ENCODE results near the gene CAD. TPM values are rescaled to one million over a fixed set of nuclear protein-coding genes. Genes with fewer than 3 reads are reported as not detected.
A peak's percentile ranks its signal among the peaks of the same experiment; 100 is the strongest.

Gene CAD
- total RNA-seq, 4 donors from 2014 or later, result 5.9 to 47.2 (median 31.3) TPM

GRCh38 chr2:27261241-27261925, 44.2 kb downstream of the CAD start:
- TF ChIP-seq, protein P1, sequence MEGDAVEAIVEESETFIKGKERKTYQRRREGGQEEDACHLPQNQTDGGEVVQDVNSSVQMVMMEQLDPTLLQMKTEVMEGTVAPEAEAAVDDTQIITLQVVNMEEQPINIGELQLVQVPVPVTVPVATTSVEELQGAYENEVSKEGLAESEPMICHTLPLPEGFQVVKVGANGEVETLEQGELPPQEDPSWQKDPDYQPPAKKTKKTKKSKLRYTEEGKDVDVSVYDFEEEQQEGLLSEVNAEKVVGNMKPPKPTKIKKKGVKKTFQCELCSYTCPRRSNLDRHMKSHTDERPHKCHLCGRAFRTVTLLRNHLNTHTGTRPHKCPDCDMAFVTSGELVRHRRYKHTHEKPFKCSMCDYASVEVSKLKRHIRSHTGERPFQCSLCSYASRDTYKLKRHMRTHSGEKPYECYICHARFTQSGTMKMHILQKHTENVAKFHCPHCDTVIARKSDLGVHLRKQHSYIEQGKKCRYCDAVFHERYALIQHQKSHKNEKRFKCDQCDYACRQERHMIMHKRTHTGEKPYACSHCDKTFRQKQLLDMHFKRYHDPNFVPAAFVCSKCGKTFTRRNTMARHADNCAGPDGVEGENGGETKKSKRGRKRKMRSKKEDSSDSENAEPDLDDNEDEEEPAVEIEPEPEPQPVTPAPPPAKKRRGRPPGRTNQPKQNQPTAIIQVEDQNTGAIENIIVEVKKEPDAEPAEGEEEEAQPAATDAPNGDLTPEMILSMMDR (IDR thresholded peaks at IDR 0.05), result no peak
- no peak for TF ChIP-seq POLR2A (IDR thresholded peaks at IDR 0.05)
- intact Hi-C loops (cut with DNase I; ENCODE audit: low total_unique reads), result no loop called here
- peaks cover 21 to 25% of the 10 kb centered on the region in 2 donors for H3K27me3 ChIP-seq

GRCh38 chr2:27261926-27262298, 44.7 kb downstream of the CAD start:
- H3K27me3 ChIP-seq, result peaks cover 21 to 25% of the 10 kb centered on the region in 2 donors
- intact Hi-C loops (cut with DNase I; ENCODE audit: low total_unique reads), result no loop called here
- no peak for DNase-seq

More at GRCh38 chr2:27261241-27261925, 44.2 kb downstream of the CAD start:
- H3K4me3 ChIP-seq, result no peak overlapping the region
- H3K4me1 ChIP-seq, result peaks cover 0 to 23% of the 10 kb centered on the region in 2 donors
- no peak for DNase-seq
- H3K27ac ChIP-seq, result no peak overlapping the region
- H3K9me3 ChIP-seq, result no peaks in the 10 kb centered on the region
- no peaks in the 10 kb centered on the region for H3K36me3 ChIP-seq

DNA sequence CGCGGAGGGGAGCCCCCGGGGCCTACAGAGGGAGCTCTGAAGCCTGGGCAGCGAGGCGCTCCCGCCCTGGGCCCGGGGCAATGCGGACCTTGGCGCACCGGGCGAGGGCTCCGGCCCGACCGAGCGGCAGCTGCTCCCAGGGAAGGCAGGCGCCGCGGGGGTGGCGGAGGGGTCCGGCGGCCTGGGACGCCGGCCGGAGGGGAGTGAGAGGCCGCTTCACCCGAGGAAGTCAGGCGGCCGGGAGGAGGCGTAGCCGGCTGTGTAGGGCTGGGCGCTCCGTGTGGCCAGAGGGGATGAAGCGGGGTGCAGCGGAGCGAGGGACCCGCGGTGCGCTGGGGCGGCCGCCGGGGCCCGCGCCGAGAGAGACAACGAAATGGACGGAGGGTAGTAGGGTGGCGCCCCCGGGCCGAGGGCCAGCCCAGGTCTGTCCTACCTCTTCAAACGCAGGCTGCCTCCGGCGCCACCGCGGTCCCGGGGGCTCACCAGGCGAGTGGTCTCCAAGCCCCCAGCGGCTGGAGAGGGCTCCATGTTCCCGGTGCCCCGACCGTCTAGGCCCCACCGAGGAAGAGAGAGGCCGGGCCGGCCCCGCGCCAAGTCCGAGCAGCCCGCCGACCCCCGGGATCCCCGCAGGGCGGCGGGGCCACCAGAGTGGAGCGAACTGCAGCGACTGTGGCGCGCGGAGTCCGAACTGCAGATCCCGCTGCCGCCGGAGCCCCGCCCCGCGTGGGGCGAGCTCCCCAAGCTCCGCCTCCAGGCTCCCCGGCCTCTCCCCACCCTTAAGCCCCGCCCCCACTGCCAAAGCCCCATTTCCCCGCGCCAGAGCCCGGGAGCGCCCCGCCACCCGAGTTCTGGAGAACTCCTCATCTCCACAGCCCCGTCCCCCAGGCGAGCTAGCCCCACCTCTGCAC, 45.5 kb downstream of the CAD start, which contains the start of gene SLC30A3:
TSS of gene SLC30A3 (minus strand) at position 669 of the 908 bp plus-strand sequence. CDS start at position 528, 141 bp downstream.
- H3K4me3 ChIP-seq, result peak within 1 kb of the TSS; percentile 16 to 36
- peak; percentile 54 to 60 for DNase-seq
- no peak for TF ChIP-seq POLR2A (IDR thresholded peaks at IDR 0.05)
- TF ChIP-seq, protein P1 (IDR thresholded peaks at IDR 0.05), result no peak
- peaks cover 0 to 23% of the 10 kb centered on the region in 2 donors for H3K4me1 ChIP-seq
- H3K36me3 ChIP-seq, result no peaks in the 10 kb centered on the region
- intact Hi-C loops (cut with DNase I; ENCODE audit: low total_unique reads), result no loop called here
- H3K27ac ChIP-seq, result no peak within 1 kb of the TSS
- peaks cover 21 to 25% of the 10 kb centered on the region in 2 donors for H3K27me3 ChIP-seq
- no peaks in the 10 kb centered on the region for H3K9me3 ChIP-seq

More at GRCh38 chr2:27261926-27262298, 44.7 kb downstream of the CAD start:
- Histone ChIP-seq H3K4me3 (peak overlapping the region in 1 of 2 donors; percentile 36), H3K36me3 (no peaks in the 10 kb centered on the region), H3K9me3 (no peaks in the 10 kb centered on the region), H3K27ac (no peak overlapping the region), H3K4me1 (peaks cover 0 to 23% of the 10 kb centered on the region in 2 donors)
- TF ChIP-seq POLR2A (IDR thresholded peaks at IDR 0.05), result no peak
- TF ChIP-seq, protein P1 (IDR thresholded peaks at IDR 0.05), result no peak

- no peaks in the 10 kb centered on the region for H3K36me3 ChIP-seq
- no peak for DNase-seq
- peaks cover 0 to 23% of the 10 kb centered on the region in 2 donors for H3K4me1 ChIP-seq
- no peaks in the 10 kb centered on the region for H3K9me3 ChIP-seq
- H3K4me3 ChIP-seq, result peak overlapping the region; percentile 16 to 36
- no peak overlapping the region for H3K27ac ChIP-seq
- TF ChIP-seq, protein P1 (IDR thresholded peaks at IDR 0.05), result no peak
- no peak for TF ChIP-seq POLR2A (IDR thresholded peaks at IDR 0.05)
- intact Hi-C loops (cut with DNase I; ENCODE audit: low total_unique reads), result no loop called here
- H3K27me3 ChIP-seq, result peaks cover 21 to 25% of the 10 kb centered on the region in 2 donors
Observed at GRCh38 chr2:27263287-27264252, 46.4 kb downstream of the CAD start.

Measured in uterus (tissue), 4 donors.